Activated gamma-delta T cell treated with Interleukin-2 at 50 U/mL for 16 hours (primary cell): ENCODE results near the gene GMIP.

ENCODE experiments used
- DNase-seq: peaks from one replicate; pipeline ENCODE4 v3.0.0-alpha.2; 2020

Gene GMIP

GRCh38 chr19:19659646-19660245 lies 16.3 kb upstream of the GMIP start:
- no peak for DNase-seq

DNA sequence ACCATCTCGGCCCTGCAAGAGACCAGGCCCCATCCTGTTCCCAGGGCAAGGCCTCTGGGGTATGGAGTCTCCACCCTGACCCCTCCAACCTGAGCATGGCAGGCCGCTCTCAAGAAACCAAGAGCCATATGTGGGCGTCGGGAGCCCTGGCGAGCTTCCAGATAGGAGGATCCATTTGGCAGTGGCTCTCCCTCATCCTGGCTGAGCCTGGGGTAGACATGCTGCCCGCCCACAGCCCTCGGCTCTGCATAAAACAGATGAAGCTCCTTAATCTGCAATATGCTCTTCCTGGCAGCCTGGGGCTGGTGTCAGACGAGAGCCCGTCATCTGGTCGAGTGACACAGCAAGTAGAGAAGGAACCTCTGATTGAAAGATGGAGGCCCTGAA lies 13.9 kb upstream of the GMIP start:
- no peak for DNase-seq

- DNase-seq, result no peak
Observed at GRCh38 chr19:19656451-19657396, 13.3 kb upstream of the GMIP start.

GRCh38 chr19:19655641-19656343 lies 12.3 kb upstream of the GMIP start:
- no peak for DNase-seq

DNA sequence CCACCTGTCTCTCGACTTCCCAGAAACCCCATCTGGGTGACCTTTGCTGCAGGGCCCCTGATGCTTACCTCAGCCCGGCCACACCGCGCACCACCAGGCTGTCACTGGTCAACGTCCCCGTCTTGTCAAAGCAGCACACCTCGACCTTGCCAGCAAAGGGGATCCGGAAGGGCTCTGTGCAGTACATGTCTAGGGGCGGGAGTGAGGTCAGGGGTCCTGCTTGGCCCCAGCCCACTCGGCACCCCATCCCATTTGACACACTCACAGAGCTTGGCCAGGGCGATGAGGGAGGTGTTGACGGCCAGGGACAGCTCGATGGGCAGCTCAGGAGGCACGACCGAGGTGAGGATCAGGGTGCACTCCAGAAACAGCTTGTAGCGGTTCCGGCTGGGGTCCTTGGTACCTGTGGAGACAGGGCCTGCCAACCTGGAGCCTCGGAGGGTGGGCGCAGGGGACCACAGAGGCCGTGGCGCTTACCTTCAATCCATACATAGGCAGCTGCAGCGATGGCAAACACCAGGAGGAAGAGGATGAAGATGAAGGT lies 11.7 kb upstream of the GMIP start:
- no peak for DNase-seq

- DNase-seq, result no peak
Observed at GRCh38 chr19:19654441-19654840, 11.0 kb upstream of the GMIP start.

- DNase-seq, result no peak
Observed at GRCh38 chr19:19653597-19654147, 10.2 kb upstream of the GMIP start.

DNA sequence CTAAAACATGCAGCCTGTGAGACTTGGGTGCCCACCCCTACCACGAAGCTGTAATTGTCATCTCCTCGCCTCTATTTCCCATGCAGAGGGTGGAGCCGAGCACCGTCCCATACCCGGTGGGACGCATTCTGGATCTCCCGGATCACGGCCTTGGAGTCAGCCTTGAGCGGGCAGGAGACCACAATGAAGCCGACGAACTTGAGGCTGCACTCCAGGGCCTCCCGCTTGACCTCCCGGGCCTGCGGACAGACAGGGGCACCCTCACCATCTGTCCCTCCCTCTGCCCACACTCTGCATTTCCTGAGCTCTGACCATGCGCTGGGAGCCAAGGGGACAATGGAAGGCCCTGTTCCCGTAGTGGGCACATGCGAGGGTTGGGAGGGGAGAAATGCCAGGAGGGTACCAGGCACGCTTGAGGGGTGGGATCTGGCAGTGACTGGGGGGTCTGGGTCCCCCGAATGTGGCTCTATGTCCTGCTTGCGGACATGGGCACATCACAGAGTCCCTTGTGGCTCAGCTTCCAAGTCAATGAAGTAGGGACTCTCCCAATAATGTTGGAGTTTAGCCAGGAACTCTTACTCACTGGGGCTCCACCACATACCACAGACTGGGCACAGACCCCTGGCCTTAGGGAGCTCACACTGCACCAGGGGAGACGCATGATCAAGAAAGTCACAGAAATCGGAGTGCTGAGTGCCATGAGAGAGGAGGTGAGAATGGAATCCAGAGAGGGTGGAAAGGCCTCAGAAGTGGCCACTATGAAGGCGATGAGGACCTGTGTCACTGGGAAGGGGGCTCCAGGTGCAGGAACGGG lies 9.2 kb upstream of the GMIP start:
- no peak for DNase-seq

DNA sequence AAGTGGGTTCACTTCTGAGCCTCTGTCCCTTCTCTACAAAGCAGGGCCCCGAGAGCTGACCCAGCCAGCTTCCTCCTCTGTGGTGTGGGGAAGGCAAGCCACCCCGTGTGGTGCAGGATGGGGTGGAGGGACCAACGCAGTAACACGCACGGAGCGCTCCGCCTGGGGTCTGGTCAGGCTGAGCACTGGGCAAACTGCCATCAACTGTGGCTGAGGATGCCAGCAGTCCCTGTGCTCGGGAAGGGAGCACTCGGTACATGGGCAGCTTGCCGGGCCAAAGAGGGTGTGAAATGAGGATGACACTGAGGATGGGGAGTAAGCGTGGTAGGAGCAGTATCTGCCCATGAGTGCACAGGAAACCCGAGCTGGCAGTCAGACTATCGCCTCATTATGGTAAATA lies 7.6 kb upstream of the GMIP start:
- no peak for DNase-seq

DNA sequence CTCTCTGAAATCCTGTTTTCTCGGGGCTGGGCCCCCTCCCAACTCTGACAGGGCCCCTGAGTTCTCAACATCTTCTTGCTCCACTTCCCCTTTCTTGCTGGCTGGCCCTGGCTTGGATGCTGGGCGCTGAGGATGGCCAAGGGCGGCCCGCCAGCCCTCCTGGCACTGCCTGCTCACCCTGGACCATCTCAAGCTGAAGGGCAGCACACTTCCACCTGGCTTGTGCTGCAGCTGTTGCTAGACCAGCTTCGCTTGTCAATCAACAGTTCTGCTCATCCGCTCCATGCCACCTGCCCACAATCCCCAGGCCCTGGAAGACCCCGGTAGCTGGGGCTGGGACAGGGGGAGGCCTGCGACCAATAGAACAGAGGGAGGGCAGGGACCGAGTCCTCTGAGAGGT lies 6.9 kb upstream of the GMIP start:
- DNase-seq, result no peak

GRCh38 chr19:19649580-19649995 lies 6.1 kb upstream of the GMIP start:
- no peak for DNase-seq

- no peak for DNase-seq
Observed at GRCh38 chr19:19649155-19649554, 5.7 kb upstream of the GMIP start.

- DNase-seq, result no peak
Observed at GRCh38 chr19:19647037-19647835, 3.8 kb upstream of the GMIP start.

GRCh38 chr19:19645233-19645870 lies 1.9 kb upstream of the GMIP start:
- DNase-seq, result no peak

- DNase-seq, result no peak
Observed at GRCh38 chr19:19644054-19644388, 564 bp upstream of the GMIP start.

GRCh38 chr19:19642506-19643157 lies 825 bp downstream of the GMIP start:
- peak; percentile 52 for DNase-seq

DNA sequence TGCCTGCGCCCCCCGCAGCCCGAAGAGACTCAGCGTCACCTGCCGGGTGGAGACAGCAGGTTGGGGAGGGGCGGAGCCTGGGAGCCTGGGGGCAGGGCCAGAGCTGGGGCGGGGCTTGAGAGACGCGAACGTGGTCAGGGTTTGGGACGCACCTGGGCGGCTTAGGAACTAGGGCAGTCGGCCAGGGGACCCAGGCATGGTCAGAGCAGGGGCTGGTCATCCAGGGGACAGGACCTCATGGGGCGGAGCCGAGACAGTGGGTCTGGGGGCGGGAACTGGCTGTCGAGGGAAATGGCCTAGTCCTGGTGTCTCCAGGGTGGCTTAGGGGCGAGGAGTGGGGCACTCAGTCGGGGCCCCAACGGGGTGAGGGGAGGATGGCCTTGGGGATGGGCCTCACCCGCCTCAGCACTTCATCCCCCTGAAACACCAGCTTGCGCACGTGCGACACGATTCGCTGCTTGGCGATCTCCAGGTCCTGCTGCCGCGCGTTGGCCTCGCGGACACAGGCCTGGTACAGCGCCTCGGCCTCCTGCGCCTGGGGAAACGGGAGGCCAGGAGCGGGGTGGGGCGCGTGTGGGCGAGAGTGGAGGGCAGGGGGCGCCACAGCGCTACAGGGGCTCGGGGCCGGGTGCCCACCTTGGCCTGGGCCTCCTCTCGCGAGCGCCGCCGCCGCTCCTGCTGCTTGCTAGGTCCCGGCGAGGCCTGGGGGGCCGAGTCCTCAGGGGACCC lies 5.8 kb downstream of the GMIP start:
- DNase-seq, result no peak

- no peak for DNase-seq
Observed at GRCh38 chr19:19637186-19637522, 6.3 kb downstream of the GMIP start.

GRCh38 chr19:19636573-19637185 lies 6.8 kb downstream of the GMIP start:
- no peak for DNase-seq
